ENCODE measurements around the gene AFF1.

GRCh38 chr4:87042986-87043820, 108.4 kb downstream of the AFF1 start:
- TF ChIP-seq RAD21 (IDR thresholded peaks at IDR 0.05; ENCODE audit: low read length) (no peak), POLR2A (IDR thresholded peaks at IDR 0.05; ENCODE audit: low read depth, low read length) (no peak), CTCF (conservative IDR thresholded peaks at IDR 0.05; ENCODE audit: low read depth, low read length) (no peak), USF2 (IDR thresholded peaks at IDR 0.05; ENCODE audit: low read depth, low read length) (no peak), SMC3 (IDR thresholded peaks at IDR 0.05; ENCODE audit: low read depth, low read length) (no peak)

All from IMR-90 (cell line).